Prostate gland (tissue), 2 donors: Measurements from ENCODE around the gene CNOT6L. TPM values are rescaled to one million over a fixed set of nuclear protein-coding genes. Genes with fewer than 3 reads are reported as not detected.

Source experiments
- DNase-seq: peaks from one replicate; pipeline ENCODE4 v3.0.0-alpha.2; 2019; ENCODE audit warnings: low spot score
- H3K27ac ChIP-seq, 2 donors: fragments of 200-600 bp; sonication (generic); 2 replicates each; pipeline ENCODE4 v1.5.1; 2017 to 2019
- H3K27me3 ChIP-seq: fragments of 200-600 bp; sonication (generic); replicated peaks from 2 replicates; pipeline ENCODE4 v1.5.1; 2019; ENCODE audit not compliant: insufficient read depth
- H3K36me3 ChIP-seq, 2 donors: fragments of 200-600 bp; sonication (generic); 1 replicate in 1 of 2; 2 replicates in 1 of 2; pipeline versions ENCODE4 v1.5.1 to v1.8.1; 2017 to 2019
- H3K4me1 ChIP-seq: fragments of 200-600 bp; sonication (generic); replicated peaks from 2 replicates; pipeline ENCODE4 v1.5.1; 2019
- H3K4me3 ChIP-seq, 2 donors: fragments of 200-600 bp; sonication (generic); 2 replicates each; pipeline ENCODE4 v1.5.1; 2017 to 2019
- H3K9me3 ChIP-seq: fragments of 200-600 bp; sonication (generic); 2 replicates; pipeline ENCODE4 v1.5.1; 2017
- CTCF ChIP-seq, 4 experiments: fragments of 200-600 bp in 2 of 4; fragments of 450-650 bp in 2 of 4; sonication (generic) in 2 of 4; IDR thresholded peaks; 1 replicate in 3 of 4; 2 replicates in 1 of 4; pipeline ENCODE4 v1.5.1; 2016 to 2019; ENCODE audit warnings: antibody characterized with exemption in 4 of 4, mild to moderate bottlenecking in 2 of 4, moderate library complexity in 2 of 4
- POLR2A ChIP-seq: fragments of 450-650 bp; IDR thresholded peaks from one replicate; pipeline ENCODE4 v1.6.1; 2016; ENCODE audit warnings: antibody characterized with exemption, mild to moderate bottlenecking
- POLR2AphosphoS5 ChIP-seq: sonication (generic); formaldehyde crosslinking; IDR thresholded peaks from one replicate; pipeline ENCODE4 v1.6.1; 2017; ENCODE audit warnings: antibody characterized with exemption
- WGBS: methylation state at CpG from one replicate; pipeline ENCODE4 v1.1.5; 2018; 5-methylcytosine and 5-hydroxymethylcytosine counted together
- intact Hi-C: fragments of 100-400 bp; cut with DNase I; formaldehyde crosslinking; loops from one replicate; pipeline ENCODE4 v1.14.2; 2022
- total RNA-seq, 2 donors: library from RNA; depleted of rRNA; stranded (reverse); fragments of >200 nt; gene quantifications; one replicate each; pipeline ENCODE4 v1.1.0, GENCODE V29; 2016

Gene CNOT6L
- total RNA-seq, 2 donors from 2014 or later, result 27.7 to 36.6 TPM

GRCh38 chr4:77706717-77707116 is 112.5 kb downstream of the CNOT6L start:
- DNase-seq, result no peak
- H3K9me3 ChIP-seq, result no peaks in the 10 kb centered on the region
- 68% methylated on average over 4 of the region's 4 CpGs for WGBS
- H3K4me1 ChIP-seq, result no peaks in the 10 kb centered on the region
- H3K36me3 ChIP-seq, result no peaks in the 10 kb centered on the region
- no peak overlapping the region for H3K4me3 ChIP-seq
- H3K27me3 ChIP-seq, result no peaks in the 10 kb centered on the region
- no peak overlapping the region for H3K27ac ChIP-seq
- no peak for TF ChIP-seq CTCF (IDR thresholded peaks at IDR 0.05)
- intact Hi-C loops, result no loop called here

DNA sequence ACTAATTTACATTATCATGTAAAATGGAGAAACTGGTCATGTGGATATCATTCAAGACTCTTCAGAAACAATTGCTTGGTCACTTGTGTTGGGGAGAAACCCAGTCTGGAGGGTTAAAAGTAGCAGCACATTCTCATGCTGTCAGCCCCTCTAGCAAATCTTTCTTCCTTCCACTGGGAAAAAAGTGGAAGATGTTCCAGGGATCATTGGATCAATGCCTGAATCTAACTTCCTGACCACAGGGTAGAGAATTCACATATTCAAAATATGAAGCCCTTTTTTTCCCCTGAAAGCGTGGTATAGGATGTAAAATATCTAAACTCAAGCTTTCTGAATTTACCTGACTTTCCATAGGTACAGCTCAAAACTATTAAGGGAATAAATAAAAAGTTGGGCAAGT is 115.5 kb downstream of the CNOT6L start:
- 88% methylated on average over 1 of the region's 1 CpG for WGBS
- H3K27me3 ChIP-seq, result no peaks in the 10 kb centered on the region
- H3K9me3 ChIP-seq, result no peaks in the 10 kb centered on the region
- no peak overlapping the region for H3K4me3 ChIP-seq
- H3K27ac ChIP-seq, result no peak overlapping the region
- DNase-seq, result no peak
- no peak for TF ChIP-seq POLR2A
- TF ChIP-seq CTCF (IDR thresholded peaks at IDR 0.05), result no peak
- TF ChIP-seq POLR2AphosphoS5, result no peak
- H3K36me3 ChIP-seq, result no peaks in the 10 kb centered on the region
- H3K4me1 ChIP-seq, result no peaks in the 10 kb centered on the region
- intact Hi-C loops, result no loop called here

DNA sequence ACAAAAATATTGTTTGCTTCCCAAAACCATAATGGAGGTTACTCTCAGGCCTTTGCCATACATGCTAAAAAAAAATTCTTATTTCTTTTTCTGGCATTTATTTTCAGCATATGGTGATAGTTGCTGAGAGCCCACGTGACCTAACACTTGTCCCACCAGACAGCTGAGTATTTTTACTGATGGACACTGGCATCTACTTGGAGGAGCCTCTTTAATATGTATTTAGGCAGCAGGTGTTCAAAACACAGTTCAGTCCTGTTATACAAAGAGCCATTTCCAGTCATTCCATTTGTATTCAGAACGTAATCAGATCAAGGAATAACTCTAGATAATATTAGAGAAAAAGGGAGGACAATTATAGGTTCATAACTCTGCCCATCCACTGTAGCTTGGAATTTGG is 118.0 kb downstream of the CNOT6L start:
- no peaks in the 10 kb centered on the region for H3K27me3 ChIP-seq
- TF ChIP-seq POLR2AphosphoS5, result no peak
- no peak for TF ChIP-seq CTCF (IDR thresholded peaks at IDR 0.05)
- TF ChIP-seq POLR2A, result no peak
- no peak overlapping the region for H3K4me3 ChIP-seq
- no peaks in the 10 kb centered on the region for H3K36me3 ChIP-seq
- no peak overlapping the region for H3K27ac ChIP-seq
- no peaks in the 10 kb centered on the region for H3K4me1 ChIP-seq
- intact Hi-C loops, result no loop called here
- DNase-seq, result no peak
- WGBS, result 72% methylated on average over 2 of the region's 2 CpGs
- H3K9me3 ChIP-seq, result no peaks in the 10 kb centered on the region

DNA sequence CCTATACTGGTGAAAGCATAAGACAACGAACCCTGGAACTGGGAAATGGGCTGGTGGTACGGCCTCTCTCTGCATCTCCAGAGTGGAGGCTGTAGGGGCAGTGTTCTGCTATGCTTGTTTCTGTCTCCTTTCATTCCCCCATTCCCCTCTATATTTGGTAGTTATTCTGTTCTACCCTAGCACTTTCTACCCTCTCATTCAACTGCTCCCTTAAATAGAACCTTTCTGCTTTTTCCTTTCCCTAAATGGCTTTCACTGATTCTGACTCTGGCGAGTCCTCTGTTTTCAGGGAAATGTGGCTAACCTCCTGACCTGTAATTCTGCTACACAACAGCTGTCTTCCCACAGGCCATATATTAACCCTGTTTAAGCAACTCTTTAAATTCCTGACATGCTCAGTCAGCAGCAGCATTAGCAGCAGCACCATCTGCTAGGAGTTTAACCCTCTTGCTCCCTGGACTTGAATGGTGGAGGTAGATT is 119.4 kb downstream of the CNOT6L start:
- Histone ChIP-seq H3K4me1 (no peaks in the 10 kb centered on the region), H3K27ac (no peak overlapping the region), H3K27me3 (no peaks in the 10 kb centered on the region), H3K36me3 (no peaks in the 10 kb centered on the region), H3K9me3 (no peaks in the 10 kb centered on the region), H3K4me3 (no peak overlapping the region)
- WGBS, result 59% methylated on average over 3 of the region's 3 CpGs
- no peak for TF ChIP-seq POLR2AphosphoS5
- no peak for TF ChIP-seq POLR2A
- no peak for TF ChIP-seq CTCF (IDR thresholded peaks at IDR 0.05)
- intact Hi-C loops, result loop anchor here (5.0 kb wide), 1 partner anchor 312 kb away; no protein-coding TSS in a partner anchor
- no peak for DNase-seq

- WGBS, result 47% methylated on average over 10 of the region's 10 CpGs
- Histone ChIP-seq H3K4me1 (no peaks in the 10 kb centered on the region), H3K9me3 (no peaks in the 10 kb centered on the region), H3K27ac (peak overlapping the region in 1 of 2 donors; percentile 50), H3K4me3 (no peak overlapping the region), H3K36me3 (no peaks in the 10 kb centered on the region), H3K27me3 (no peaks in the 10 kb centered on the region)
- intact Hi-C loops, result loop anchor here (5.0 kb wide), 1 partner anchor 311 kb away; no protein-coding TSS in a partner anchor
- TF ChIP-seq POLR2A (no peak), CTCF (IDR thresholded peaks at IDR 0.05) (peak in 3 of 4 experiments; percentile 51 to 61 (median 53)), POLR2AphosphoS5 (peak; percentile 47)
- DNase-seq, result peak; percentile 39
Observed at GRCh38 chr4:77697860-77698590, 121.1 kb downstream of the CNOT6L start.
